GM18498 (cell line): ENCODE results near the gene TCEAL4.
A peak's percentile ranks its signal among the peaks of the same experiment; 100 is the strongest.

Experiments
- ATAC-seq: cut with Tn5 transposase; IDR thresholded peaks from one replicate; pipeline ENCODE4 v1.9.1; 2021; ENCODE audit warnings: mild to moderate bottlenecking, moderate library complexity; ENCODE audit not compliant: unreplicated experiment

TCEAL4 gene

DNA sequence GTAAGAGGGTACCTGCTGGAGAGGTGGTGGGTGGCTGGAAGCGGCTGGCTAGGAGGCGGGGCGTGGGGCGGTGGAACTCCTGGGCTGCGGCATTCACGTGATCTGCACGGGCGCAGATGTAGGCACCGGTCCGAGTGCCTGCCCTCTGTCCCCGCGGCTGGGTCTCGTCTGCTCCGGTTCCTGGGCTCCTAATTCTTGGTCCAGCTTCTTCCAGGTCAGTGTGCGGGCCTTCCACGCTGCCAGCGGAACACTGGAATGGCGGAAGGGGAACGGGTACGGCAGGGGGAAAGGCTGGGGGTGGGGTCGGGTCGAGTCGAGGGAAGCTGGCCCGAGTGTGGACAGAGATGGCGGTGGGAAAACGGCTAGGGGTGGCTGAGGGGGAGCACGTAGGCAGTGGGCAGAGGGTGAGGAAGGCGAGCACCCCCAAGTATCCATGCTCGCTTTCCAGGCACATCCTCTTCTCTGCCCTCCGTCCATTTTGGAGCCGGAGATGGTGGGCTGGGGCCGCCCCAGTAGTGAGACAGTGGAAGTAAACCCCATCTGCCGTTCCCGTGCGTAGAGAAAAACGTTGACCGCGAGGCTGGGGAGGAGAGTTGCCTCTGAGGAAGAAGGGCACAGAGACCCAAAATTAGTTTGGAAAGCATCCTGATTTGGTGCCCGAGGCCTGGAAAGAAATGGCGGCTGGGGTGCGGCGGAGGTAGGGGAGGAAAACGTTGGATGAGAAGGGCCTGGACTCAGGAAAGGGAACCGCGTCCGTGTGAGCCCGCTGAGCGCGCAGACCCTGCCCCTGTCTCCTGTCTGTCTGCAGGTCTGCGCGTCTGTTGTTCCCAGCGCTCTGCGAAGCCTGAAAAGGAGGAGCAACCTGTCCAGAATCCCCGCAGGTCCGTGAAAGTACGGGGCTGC is at the start of gene TCEAL4:
TSS of gene TCEAL4 (plus strand) at position 105 of the 903 bp plus-strand sequence. CDS start 1,161 bp downstream, outside the sequence.
- ATAC-seq, result peak; percentile 96

DNA sequence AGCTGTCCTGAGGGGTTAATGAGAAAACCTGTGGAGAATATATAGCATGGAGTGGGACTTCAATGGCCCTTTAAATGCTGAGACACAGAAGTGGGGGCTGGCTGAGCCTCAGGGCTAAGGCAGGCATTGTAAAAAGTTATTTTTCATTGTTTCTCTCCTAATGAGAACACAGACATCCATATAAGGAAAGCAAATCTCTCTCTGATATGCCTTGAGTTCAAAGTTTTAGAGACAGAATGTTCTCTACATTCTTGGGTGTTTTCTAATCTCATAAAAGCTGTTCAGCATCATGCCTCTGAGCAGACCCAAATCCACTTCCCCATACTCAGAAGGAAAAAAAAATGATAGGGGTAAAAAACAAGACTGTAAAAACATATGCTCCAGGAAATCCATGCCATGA is 49.2 kb upstream of the TCEAL4 start:
- ATAC-seq, result no peak

DNA sequence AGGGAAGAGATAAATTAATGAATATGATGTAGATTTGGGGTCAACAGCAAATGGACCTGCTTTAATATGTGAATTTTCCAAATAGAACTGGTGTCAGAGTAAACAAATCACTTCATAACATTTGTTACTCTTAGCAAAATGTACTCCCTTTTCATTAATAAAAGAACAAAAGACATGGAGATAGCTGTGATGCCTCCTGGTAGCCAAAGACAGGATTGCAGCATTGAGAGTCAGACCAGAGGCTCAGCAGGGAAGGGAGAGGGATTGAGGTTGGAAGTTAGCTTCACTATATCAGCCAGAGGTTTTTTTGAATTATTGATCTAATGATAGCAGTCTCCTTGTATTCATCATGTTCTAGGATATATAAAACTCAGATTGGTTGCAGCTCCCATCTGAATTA is 48.6 kb upstream of the TCEAL4 start:
- no peak for ATAC-seq

DNA sequence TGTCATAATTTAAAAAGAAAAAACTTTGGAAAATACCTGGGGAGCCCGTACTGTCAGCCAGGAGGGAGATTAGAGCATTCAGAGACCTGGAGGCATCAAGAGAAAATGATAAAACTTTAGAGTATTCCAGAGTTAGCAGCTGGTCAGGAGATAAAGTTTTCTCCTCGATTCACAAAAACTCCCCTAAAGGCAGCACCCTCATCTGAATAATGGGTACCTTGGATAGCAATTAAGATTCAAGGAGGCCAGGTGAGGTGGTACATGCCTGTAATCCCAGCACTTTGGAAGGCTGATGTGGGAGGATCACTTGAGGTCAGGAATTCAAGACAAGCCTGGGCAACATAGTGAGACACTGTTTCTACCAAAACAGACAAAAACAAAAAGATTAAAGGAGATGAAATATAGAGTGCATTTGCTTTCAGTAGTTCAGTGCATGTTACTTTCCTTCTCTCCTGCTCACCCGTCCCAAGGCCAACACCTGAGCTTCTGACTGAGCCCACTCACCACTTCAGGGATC is 47.4 kb upstream of the TCEAL4 start:
- ATAC-seq, result no peak

DNA sequence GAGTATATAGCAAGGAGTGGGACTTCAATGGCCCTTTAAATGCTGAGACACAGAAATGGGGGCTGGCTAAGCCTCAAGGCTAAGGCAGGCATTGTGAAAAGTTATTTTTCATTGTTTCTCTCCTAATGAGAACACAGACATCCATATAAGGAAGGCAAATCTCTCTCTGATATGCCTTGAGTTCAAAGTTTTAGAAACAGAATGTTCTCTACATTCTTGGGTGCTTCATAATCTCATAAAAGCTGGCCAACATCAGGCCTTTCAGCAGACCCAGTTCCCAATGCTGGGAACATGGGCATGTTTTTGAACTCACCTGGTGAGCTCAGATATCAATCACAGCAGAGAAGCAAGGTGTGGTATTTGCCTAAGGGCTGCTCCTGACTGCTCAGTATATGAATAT is 46.6 kb upstream of the TCEAL4 start:
- no peak for ATAC-seq

DNA sequence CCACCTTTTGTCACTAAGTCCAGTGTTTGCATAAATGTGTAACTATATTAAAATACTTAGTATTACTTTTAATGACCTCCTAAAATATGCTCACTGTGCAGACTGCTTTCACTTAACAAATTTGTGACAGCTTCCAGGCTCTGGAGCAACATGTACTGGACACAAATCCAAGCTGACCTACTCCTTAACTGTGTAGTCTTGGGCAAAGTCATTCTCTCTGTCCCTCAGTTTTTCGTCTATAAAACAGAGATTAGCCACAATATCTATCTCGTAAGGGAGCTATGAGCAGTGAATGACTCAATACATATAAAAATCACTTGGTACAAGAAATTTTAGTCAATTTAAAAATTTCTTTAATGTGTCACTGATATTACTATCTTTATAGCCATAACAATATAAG is 45.6 kb upstream of the TCEAL4 start:
- no peak for ATAC-seq

DNA sequence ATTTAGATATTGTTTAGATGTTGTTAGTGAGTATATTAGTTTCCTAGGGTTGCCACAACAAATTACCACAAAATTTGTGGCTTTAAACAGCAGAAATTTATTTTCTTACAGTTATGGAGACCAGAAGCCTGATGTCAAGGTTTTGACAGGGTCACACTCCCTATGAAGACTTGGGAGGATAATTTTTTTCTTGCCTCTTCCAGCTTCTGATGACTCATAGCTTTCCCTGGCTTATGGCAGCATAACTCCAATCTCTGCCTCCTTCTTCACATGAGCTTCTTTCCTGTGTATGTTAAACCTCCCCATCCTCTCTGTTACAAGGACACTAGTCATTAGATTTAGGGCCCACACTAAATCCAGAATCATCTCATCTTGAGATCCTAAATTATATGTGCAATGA is 45.2 kb upstream of the TCEAL4 start:
- no peak for ATAC-seq

DNA sequence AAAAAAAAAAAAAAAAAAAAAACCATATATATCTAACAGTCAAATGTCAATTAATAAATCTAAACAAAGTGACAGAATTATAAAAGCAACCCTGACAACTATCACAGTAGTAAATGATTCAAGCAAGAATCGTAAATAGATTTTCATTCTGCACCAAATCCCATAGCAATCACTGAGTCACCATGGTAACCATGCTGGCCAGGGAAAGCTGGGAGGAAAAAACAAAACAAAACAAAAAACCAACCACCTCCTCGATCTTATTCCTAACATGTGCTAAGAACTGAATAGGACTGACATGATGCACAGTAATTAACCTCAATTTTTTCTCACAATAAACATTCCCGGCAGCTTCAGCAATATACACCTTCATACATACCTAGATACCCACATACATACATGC is 35.4 kb upstream of the TCEAL4 start:
- no peak for ATAC-seq

DNA sequence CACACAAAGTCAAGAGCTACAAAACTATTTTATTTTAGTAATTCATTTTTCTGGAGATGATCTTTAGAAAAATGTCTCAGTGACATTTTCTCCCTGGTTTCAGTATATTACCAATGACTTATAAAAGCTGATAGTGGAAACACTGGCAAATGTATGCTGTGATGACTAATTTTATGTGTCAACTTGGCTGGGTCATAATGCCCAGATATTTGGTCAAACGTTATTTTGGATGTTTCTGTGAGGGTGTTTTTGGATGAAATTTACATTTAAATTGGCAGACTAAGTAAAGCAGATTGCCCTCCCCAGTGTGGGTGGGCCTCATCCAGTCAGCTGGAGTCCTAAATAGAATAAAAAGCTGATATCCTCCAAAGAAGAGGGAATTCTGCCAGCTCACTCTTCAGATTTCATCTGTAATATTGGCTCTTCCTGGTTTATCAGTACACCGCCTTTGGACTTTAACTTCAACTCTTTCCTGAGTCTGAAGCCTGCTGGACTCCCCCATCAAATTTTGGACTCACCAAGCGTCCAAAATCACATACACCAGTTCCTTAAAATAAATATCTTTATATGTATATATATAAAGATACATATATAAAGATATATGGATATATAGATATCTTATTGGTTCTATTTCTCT is 34.8 kb upstream of the TCEAL4 start:
- ATAC-seq, result no peak

DNA sequence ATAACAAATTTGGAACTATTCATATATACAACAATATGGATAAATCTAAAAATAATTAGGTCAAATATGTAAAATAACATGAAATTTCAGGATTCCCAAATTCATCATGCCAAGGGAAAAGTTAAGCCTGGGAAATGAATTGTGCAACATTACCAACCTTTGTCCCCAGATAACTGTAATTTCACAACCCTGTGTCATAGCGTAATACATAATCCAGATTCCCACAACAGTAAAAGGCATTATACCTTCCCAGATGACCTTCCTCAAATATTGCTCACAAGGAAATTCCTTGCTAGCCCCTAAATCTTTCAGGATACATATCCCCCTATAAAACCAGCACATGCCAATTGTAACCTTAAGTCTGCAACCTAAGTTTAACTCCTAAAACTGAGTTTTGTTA is 33.1 kb upstream of the TCEAL4 start:
- no peak for ATAC-seq

DNA sequence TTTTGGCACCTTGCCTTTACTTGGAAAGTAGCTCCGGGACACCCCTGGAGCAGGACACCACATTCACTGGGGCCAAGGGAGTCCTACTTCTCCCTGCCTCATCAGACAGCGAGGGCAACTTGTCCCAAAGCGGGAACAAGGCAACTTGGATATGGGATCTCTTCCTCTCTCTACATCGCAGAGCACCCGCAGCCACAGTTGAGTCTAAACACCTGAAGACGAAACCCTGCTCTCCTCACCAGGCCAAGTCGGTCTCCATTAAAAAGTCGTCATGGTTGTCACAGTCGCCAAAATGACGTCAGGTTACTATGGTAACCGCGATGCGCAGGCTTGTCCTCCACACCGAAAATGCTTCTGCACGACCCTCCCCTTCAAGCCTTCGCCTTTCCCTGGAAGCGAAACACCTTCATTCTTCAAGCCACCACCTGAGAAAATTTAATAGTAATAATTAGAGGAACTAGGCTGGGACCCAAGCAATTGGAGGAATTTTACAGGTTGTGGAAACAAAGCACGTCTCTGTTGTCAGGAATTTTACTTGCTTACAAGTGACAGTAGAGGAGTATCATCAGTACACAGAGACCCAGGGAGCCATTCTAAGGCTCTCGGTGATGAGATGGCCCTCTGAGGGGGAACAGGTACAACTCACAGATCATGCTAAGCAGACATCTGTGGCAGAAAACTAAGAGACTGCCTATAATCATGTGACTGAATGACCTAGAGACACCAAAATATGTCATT is 30.5 kb upstream of the TCEAL4 start:
- peak; percentile 98 for ATAC-seq

DNA sequence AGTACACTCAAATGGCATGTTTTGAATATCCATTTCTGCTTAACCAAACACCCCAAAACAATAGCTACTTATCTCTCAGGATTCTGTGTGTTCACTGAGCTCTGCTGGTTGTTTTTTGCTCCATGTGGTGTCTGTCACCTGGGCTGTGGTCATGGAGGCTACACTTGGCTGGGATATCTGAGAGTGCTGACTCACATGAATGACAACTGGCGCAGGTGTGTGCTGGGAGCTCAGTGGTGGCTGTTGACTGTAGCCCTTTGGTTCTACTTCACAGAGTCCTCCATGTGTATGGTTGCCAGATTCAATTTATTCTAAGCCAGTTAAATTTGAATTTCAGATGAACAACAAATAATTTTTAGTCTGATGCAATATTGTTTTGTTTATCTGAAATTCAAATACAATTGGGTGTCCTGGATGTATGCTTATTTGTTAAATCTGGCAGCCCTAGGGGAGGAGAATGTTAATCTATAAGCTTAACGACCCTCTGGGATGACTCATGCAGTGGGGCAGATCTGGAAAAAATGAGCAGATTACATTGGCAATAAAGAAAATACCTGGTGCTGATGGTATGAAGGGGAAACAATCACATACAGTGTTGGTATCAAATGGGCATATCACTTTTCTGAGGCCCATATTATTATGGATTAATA is 28.2 kb upstream of the TCEAL4 start:
- no peak for ATAC-seq

DNA sequence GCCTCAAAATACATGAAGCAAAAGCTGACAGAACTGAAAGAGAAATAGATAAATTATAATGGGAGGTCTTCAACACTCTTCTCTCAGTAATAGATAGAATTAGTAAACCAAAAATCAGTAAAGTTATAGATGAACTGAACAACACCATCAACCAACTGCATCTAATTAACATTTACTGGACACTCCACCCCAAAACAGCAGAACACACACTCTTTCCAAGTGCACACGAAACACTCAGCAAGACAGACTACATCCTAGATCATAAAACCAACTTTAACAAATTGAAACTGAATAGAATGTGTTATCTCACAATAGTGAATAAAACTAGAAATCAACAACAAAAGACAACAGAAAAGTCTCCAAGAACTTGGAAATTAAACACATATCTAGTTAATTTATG is 25.1 kb upstream of the TCEAL4 start:
- no peak for ATAC-seq

DNA sequence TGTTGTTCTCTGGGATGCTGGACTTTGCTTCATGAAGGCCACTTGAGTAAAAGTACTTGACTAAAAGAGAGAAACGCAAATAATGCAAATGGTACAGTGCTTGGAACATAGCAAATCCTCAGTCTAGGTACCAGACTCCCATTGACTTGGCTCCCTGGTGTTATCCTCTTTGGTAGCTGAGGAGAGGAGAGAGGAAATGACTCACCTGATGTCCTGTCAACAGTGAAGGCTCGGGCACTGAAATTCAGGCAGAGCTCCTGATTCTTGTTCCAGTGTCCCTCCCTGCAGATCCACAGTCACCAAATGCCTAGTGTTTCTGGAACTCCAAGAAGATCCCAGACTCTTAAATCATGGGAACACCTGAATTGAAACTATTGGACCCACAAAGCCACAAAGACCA is 22.5 kb upstream of the TCEAL4 start:
- no peak for ATAC-seq

DNA sequence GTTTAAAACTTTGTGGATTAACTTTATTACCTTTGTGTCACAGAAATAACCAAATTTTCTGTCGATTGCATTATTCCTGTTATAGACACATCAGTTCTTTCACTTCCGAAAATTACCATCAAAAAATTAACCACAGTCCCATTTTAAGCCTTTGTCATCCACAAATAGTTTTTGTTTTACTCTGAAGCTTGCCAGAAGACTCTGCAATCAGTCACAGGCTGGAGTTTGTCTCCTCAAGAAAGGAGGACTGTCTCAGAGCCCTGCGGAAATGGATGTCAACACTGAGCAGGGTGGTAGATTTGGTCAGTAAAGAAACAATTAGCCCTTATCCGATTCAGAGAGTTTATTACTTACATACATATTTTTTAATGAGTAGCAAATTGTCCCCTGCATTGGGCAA is 20.1 kb upstream of the TCEAL4 start:
- peak; percentile 69 for ATAC-seq

DNA sequence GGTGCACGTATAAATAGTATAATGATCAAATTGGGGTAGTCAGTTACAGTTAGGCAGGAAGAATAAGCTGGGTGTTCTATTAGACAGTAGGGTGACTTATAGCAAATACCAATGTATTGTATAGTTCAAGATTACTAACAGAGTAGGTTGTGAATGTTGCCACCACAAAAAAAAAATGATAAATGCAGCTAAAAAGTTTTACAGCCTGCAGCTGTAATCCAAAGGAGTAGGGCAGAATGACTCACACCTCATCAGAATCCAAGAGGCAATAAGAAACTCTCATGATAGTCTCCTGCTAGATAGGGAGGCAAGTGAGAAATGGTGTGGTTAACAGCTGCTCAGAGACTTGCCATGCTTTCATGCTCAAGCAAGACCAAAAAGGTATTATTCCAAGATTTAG is 19.6 kb upstream of the TCEAL4 start:
- ATAC-seq, result peak; percentile 53

DNA sequence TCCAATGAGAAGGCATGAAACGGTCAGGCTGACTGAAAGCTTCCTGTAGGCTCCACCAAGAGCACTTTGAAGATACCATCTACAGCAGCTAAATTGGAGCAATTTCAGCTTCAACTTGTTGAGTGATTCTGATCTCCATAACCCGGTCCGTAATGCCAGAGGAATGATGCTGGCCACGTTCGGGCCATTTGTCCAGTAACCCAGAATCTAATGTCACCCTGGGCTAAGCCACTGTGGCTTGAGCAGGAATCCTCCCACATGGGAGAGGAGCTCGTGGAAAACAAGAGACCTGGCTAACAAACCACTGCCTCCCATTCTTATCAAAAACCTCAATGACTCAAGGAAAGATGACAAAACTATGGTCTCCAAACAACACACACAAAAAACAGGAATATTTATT is 14.2 kb upstream of the TCEAL4 start:
- ATAC-seq, result no peak

DNA sequence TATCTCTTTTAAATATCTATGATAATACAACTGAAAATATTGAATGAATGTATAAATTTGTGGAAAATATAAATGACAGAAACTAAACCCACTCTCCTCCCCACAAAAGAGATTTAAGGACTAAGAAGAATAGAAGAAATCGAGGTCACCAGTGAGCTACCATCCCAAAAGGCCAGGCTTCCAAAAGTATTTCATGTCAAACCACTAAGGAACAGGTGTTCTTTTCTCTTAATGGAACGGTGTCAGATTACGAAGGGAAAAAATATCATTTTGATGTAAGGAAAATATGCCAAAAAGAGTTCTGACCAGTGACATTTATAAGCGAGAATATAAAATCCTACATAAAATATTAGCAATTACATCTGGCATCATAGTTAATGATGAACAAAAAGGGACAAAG is 13.6 kb upstream of the TCEAL4 start:
- ATAC-seq, result no peak

DNA sequence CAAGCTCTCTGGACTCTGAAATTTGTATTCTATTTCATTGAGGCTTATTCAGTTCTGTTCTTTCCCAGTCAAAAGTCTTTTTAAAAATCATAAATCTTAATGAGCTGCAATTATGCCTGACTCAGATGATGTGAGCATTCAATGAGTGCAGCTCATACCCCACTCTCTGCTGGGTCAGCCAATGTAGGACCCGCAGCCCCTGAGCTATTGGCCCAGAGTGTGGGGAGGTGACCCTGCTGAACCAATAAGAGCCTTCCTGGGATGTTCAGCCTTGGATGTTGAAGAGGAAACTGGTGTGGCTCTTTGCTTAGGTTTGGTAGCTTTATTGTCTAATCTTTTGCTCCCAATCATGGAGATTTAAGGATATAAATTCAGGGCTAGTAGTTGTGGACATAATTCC is 12.1 kb upstream of the TCEAL4 start:
- no peak for ATAC-seq

DNA sequence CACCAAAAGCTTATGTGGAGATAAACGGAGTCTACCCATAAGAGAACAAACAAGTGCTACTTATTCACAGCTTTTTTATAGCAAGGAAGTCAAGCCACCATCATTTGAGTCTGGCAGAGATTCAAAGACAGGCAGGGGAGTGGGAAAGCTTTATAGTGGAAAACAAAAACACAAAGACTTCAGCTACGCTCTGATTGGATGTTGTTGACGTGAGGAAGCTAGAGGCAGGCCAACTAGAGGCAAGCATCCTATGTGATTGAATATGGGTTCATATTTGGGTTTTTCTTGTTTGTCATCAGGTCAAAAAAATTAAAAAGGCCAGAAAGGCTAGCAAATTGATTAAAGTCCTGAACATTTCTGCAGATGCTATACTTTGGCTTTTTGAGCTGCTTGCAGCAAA is 719 bp upstream of the TCEAL4 start:
- ATAC-seq, result no peak

DNA sequence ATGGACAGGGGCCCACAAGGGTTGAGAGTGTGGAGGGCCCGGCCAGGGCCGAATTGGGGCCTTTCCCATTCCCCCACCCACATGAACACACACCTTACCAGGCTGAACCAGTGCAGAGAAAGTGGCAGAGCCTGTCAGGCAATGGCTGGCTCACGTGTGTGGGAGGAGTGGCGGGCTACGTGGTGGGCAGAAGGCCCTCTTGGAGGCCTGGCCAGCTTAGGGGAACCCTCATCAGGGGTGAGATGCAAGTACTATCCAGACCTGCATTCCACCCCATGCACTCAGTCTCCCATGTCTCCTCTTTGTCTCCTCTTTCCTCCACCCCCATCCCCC is 965 bp downstream of the TCEAL4 start:
- no peak for ATAC-seq
